Ovary (tissue), 3 donors: ENCODE data around the gene C16orf86.

Source experiments
- EP300 ChIP-seq: sonication (generic); formaldehyde crosslinking; IDR thresholded peaks from one replicate; pipeline ENCODE4 v1.6.1; 2017; ENCODE audit warnings: antibody characterized with exemption
- POLR2A ChIP-seq: fragments of 450-650 bp; IDR thresholded peaks from one replicate; pipeline ENCODE4 v1.6.1; 2017; ENCODE audit warnings: antibody characterized with exemption, mild to moderate bottlenecking, moderate library complexity
- TF ChIP-seq, protein P1 (sequence below), 3 donors: fragments of 450-650 bp in 2 of 3; fragments of 200-600 bp in 1 of 3; IDR thresholded peaks; one replicate each; pipeline versions ENCODE4 v1.5.1 to v1.8.0; 2016 to 2022; ENCODE audit warnings: antibody characterized with exemption in 3 of 3, mild to moderate bottlenecking in 1 of 3
- donor health status: DM: no; HTN: no; CAD: no.

GRCh38 chr16:67703626-67704025 is 37.0 kb downstream of the C16orf86 start:
- TF ChIP-seq POLR2A, result no peak
- TF ChIP-seq EP300, result no peak
- TF ChIP-seq, protein P1, sequence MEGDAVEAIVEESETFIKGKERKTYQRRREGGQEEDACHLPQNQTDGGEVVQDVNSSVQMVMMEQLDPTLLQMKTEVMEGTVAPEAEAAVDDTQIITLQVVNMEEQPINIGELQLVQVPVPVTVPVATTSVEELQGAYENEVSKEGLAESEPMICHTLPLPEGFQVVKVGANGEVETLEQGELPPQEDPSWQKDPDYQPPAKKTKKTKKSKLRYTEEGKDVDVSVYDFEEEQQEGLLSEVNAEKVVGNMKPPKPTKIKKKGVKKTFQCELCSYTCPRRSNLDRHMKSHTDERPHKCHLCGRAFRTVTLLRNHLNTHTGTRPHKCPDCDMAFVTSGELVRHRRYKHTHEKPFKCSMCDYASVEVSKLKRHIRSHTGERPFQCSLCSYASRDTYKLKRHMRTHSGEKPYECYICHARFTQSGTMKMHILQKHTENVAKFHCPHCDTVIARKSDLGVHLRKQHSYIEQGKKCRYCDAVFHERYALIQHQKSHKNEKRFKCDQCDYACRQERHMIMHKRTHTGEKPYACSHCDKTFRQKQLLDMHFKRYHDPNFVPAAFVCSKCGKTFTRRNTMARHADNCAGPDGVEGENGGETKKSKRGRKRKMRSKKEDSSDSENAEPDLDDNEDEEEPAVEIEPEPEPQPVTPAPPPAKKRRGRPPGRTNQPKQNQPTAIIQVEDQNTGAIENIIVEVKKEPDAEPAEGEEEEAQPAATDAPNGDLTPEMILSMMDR (IDR thresholded peaks at IDR 0.05), result no peak
